H7 (cell line): ENCODE results near the gene TSC1. TPM values are rescaled to one million over a fixed set of nuclear protein-coding genes. Genes with fewer than 3 reads are reported as not detected.

Experiments
- DNase-seq: peaks from one replicate; pipeline ENCODE4 v3.0.0; 2012
- H3K27me3 ChIP-seq: 2 replicates; pipeline ENCODE4 v1.6.0; 2011; ENCODE audit warnings: mild to moderate bottlenecking, low read length; ENCODE audit not compliant: control insufficient read depth, insufficient read depth
- H3K36me3 ChIP-seq: replicated peaks from 2 replicates; pipeline ENCODE4 v1.5.1; 2011; ENCODE audit warnings: low read length; ENCODE audit not compliant: control insufficient read depth, insufficient read depth
- H3K4me3 ChIP-seq: 2 replicates; pipeline ENCODE4 v1.5.1; 2011; ENCODE audit warnings: low read depth, mild to moderate bottlenecking, control low read depth, low read length, moderate library complexity; ENCODE audit not compliant: insufficient read depth
- total RNA-seq: library from RNA; depleted of rRNA; stranded (reverse); fragments of >200 nt; shearing (Covaris generic); gene quantifications from 2 replicates; pipeline ENCODE4 v1.2.3, GENCODE V29; 2014

TSC1 gene
- total RNA-seq, 1 experiment from 2014 or later = 39.0 TPM

DNA sequence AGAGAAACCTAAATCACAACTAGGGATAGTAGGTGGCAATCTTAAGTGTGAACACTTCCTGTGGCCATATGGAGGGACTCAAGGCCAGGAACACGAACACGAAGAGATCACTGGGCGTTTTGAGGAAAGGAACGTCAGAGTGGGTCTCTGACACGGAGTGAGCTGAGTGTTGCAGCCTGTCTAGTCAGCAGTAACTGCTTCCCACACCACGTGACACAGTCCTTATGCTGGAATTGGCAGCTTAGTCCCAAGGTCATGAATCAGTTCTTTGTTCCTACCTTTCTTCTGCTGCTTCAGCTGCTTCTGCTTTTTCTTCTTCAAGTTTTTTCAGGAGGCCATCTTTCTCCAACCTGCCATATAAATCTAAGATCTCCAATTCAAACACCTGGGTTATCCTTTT lies 47.5 kb downstream of the TSC1 start:
- Histone ChIP-seq H3K4me3 (no peak overlapping the region), H3K27me3 (no peaks in the 10 kb centered on the region), H3K36me3 (peaks cover 24% of the 10 kb centered on the region)
- DNase-seq = no peak

GRCh38 chr9:132896264-132896663 lies 48.2 kb downstream of the TSC1 start:
- DNase-seq = no peak
- Histone ChIP-seq H3K27me3 (no peaks in the 10 kb centered on the region), H3K36me3 (peaks cover 21% of the 10 kb centered on the region)

GRCh38 chr9:132894862-132895835 lies 49.3 kb downstream of the TSC1 start:
- DNase-seq = no peak
- Histone ChIP-seq H3K36me3 (peaks cover 13% of the 10 kb centered on the region), H3K4me3 (no peak overlapping the region), H3K27me3 (no peaks in the 10 kb centered on the region)

More at GRCh38 chr9:132896264-132896663, 48.2 kb downstream of the TSC1 start:
- no peak overlapping the region for H3K4me3 ChIP-seq

DNA sequence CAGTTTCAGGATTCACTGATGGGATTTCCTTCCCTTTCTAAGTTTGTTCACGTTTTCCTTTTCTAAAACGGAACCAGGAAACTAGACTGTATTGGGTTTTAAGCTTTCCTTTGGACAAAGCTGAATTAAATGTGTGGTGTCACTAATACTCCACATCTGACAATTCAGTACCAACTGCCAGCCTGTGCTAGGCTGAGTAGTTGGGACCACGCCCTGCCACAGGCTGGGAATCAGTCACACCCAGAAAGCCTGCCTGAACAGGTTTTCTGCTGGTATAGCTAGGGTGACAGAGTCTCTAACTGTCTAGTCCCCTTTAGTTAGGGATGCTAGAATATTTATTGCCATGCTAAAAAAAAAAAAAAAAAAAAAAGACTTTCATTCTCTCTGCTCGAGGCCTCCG lies 50.1 kb downstream of the TSC1 start:
- no peak for DNase-seq
- Histone ChIP-seq H3K36me3 (peaks cover 13% of the 10 kb centered on the region), H3K27me3 (no peaks in the 10 kb centered on the region), H3K4me3 (no peak overlapping the region)

DNA sequence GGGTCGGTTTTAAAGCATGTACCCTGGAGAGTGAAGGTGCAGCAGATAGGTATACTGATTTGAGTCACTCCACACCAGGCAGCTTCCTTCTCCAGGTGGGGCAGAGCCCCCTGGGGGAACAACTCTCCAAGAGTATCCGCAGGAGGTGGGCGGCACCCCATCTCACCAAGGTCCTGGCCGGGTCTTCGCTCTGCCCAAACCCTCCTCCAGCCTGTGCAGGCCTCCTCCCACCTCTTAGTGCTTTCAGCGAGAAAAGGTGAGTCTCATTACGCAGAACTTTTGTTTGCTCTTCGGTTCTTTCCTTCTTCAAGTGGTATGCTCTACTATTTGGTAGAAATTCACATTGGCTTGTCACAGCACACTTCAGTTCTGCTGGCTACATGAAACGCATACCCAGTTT lies 52.0 kb downstream of the TSC1 start:
- DNase-seq = no peak

DNA sequence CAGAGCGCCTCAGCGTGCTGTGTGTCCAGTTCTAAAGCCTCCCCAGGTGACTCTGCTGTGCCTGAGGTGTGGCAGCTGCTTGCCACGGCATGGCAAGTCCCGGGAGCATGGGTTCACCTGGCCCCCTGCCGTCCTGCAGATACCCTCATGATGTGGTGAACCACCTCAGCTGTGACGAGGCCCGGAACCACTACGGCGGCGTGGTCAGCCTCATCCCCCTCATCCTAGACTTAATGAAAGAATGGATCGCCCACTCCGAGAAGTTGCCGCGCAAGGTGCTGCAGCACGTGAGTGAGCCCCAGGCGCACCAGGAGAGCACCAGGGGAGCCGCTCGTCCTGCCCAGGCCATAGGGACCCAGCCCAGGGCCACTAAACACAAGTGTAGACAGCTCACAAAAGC lies 56.3 kb downstream of the TSC1 start:
- Histone ChIP-seq H3K27me3 (no peaks in the 10 kb centered on the region), H3K4me3 (no peak overlapping the region), H3K36me3 (no peaks in the 10 kb centered on the region)
- no peak for DNase-seq

More for the DNA sequence above, 52.0 kb downstream of the TSC1 start:
- H3K4me3 ChIP-seq = no peak overlapping the region
- peaks cover 8% of the 10 kb centered on the region for H3K36me3 ChIP-seq
- H3K27me3 ChIP-seq = no peaks in the 10 kb centered on the region

DNA sequence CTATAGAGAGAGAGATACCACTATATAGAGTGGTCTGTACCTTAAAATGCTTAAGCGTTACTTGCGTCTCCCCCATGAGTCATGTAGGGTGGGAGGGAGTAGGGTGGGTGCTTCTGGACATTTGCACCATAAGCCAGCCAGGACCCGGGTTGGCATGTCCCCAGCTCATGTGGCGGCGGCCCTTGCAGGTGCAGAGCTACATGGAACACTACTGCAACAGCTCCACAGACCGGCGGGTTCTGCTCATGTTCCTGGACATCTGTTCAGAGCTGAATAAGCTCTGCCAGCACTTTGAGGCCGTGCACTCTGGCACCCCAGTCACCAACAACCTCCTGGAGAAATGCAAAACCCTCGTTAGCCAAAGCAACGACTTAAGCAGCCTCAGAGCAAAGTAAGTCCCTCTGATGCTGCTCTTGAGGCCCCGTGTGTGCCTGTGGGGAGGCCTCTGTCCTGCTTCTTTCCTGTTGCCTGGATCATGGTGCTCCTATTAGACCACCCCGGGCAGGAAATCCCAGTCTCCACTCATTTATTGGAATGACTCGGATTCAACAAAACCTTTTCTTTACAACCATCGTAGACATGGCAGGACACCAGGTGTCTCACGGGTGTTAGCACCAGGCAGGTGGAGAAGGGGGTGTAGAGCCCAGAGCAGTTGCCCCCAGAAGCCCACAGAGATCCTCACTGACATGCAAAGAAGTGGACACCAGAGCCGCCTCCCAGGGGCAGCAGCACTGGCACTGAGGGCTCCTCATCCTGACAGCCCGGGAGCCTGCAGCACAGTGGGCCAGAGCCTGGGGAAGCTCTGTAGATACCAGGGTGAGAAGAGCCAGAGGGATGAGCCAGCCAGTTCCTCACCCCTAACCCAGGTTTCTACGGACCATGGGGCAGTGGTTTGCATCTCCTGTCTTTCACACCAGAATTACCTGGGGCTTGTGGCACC lies 57.0 kb downstream of the TSC1 start:
- no peak for DNase-seq
- Histone ChIP-seq H3K36me3 (no peaks in the 10 kb centered on the region), H3K27me3 (no peaks in the 10 kb centered on the region), H3K4me3 (no peak overlapping the region)

DNA sequence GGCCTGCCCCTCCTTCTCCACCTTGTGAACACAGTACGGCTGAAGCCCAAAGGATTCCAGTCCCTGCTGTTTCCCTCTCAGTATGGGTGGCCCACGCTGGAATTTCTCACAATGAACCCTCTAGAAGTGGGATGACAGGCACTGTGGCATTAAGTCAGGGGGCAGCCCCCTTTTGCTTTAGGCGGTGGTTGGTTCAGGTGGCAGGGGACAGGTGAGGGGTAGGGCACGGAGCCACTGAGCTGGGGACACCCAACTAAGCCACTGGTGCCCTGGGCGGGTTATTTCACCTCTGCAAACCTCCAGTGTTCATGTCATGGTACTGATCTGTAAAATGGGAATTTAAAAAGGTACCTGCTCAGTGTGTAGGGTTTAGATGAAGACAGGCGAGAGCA lies 58.1 kb downstream of the TSC1 start:
- no peak for DNase-seq
- H3K4me3 ChIP-seq = no peak overlapping the region
- no peaks in the 10 kb centered on the region for H3K36me3 ChIP-seq
- H3K27me3 ChIP-seq = no peaks in the 10 kb centered on the region

- no peak for DNase-seq
- H3K27me3 ChIP-seq = no peaks in the 10 kb centered on the region
- H3K4me3 ChIP-seq = no peak overlapping the region
- no peaks in the 10 kb centered on the region for H3K36me3 ChIP-seq
These were observed 58.6 kb downstream of the TSC1 start for GRCh38 chr9:132885720-132886333.

GRCh38 chr9:132883349-132884294 lies 60.8 kb downstream of the TSC1 start:
- no peak for DNase-seq
- Histone ChIP-seq H3K36me3 (no peaks in the 10 kb centered on the region), H3K27me3 (peaks cover 7% of the 10 kb centered on the region), H3K4me3 (no peak overlapping the region)

- Histone ChIP-seq H3K4me3 (no peak overlapping the region), H3K36me3 (no peaks in the 10 kb centered on the region), H3K27me3 (peaks cover 14% of the 10 kb centered on the region)
- DNase-seq = no peak
These were observed 61.8 kb downstream of the TSC1 start for GRCh38 chr9:132882616-132883015.

DNA sequence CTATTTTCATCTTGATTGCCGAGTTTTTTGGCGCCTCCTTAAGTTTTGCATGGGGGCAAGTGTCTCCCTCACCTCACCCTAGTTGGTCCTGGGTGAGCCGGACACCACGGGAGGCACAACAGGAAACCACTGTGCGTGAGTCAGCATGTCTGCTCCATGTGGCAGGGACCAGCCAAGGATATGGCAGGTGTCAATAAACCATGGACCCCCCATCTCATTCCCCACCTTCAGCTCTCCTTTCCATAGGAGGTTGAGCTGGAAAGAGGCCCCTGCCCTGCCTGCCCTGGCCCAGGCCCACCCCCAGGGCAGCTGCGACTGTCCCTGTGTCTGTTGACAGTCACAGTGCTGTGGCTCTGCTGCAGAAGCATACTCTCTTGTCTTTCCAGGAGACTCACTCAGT lies 62.6 kb downstream of the TSC1 start:
- Histone ChIP-seq H3K4me3 (no peak overlapping the region), H3K27me3 (peaks cover 22% of the 10 kb centered on the region)
- no peak for DNase-seq

DNA sequence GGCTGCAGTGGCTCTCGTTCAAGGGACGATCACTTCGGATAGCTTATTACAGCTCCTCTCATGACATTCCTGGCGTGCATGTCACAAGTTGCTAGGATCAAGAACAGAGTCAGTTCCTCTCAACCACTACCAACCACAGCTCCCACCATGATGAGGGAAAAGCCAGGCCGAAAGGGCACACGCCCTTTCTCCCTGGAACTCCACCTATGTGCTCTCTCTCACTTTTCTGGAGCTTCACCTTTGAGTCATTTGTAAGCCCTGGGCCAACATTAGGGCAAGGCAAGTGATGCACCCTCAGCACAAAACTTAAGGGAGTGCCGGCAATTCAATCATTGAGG lies 64.1 kb downstream of the TSC1 start:
- Histone ChIP-seq H3K4me3 (no peak overlapping the region), H3K36me3 (no peaks in the 10 kb centered on the region)
- no peak for DNase-seq

More for the DNA sequence above, 62.6 kb downstream of the TSC1 start:
- no peaks in the 10 kb centered on the region for H3K36me3 ChIP-seq

More for the DNA sequence above, 64.1 kb downstream of the TSC1 start:
- peaks cover 26% of the 10 kb centered on the region for H3K27me3 ChIP-seq
